H1 (cell line): ENCODE data around the gene NPC2. TPM values are rescaled to one million over a fixed set of nuclear protein-coding genes. Genes with fewer than 3 reads are reported as not detected.

ENCODE experiments used
- CTCF ChIP-seq, 3 experiments: IDR thresholded peaks; 1 replicate in 2 of 3; 2 replicates in 1 of 3; pipeline versions ENCODE4 v1.5.1 to v1.6.1; 2011; ENCODE audit warnings: low read length in 3 of 3, mild to moderate bottlenecking in 3 of 3, inconsistent platforms in 2 of 3, low read depth in 1 of 3, moderate library complexity in 1 of 3; ENCODE audit not compliant: insufficient read depth in 1 of 3; ENCODE audit errors: control extremely low read depth in 1 of 3
- GABPA ChIP-seq: IDR thresholded peaks from 2 replicates; pipeline ENCODE4 v1.6.1; 2011; ENCODE audit warnings: mild to moderate bottlenecking, low read length, moderate library complexity, borderline replicate concordance; ENCODE audit not compliant: insufficient read depth
- KDM1A ChIP-seq: fragments of 200-600, 300-600 bp; sonication (generic); IDR thresholded peaks from 2 replicates; pipeline ENCODE4 v1.7.1; 2016; ENCODE audit warnings: mild to moderate bottlenecking, low read length, borderline replicate concordance
- POLR2A ChIP-seq, 2 experiments: IDR thresholded peaks; 1 replicate in 1 of 2; 2 replicates in 1 of 2; pipeline ENCODE4 v1.6.1; 2011; ENCODE audit warnings: low read depth in 2 of 2, low read length in 2 of 2, mild to moderate bottlenecking in 2 of 2; ENCODE audit errors: control extremely low read depth in 1 of 2
- RNF2 ChIP-seq: fragments of 200-900, 300-1000 bp; sonication (generic); IDR thresholded peaks from 2 replicates; pipeline ENCODE4 v1.7.1; 2016; ENCODE audit warnings: borderline replicate concordance, low read depth, mild to moderate bottlenecking, antibody characterized with exemption, low read length; ENCODE audit not compliant: poor library complexity, severe bottlenecking; ENCODE audit errors: missing control alignments
- SIRT6 ChIP-seq: IDR thresholded peaks from one replicate; pipeline ENCODE4 v1.7.1; 2012; ENCODE audit warnings: low read length, inconsistent platforms
- polyA plus RNA-seq, 7 experiments: library from polyadenylated mRNA; depleted of rRNA in 3 of 7; stranded (reverse) in 5 of 7; unstranded in 2 of 7; fragments of >200 nt in 5 of 7; fragments of 200-250 nt in 2 of 7; gene quantifications; 1 replicate in 5 of 7; 2 replicates in 1 of 7; 4 replicates in 1 of 7; pipeline versions ENCODE4 v1.2.1 to v1.2.3, GENCODE V29; 2011 to 2013; ENCODE audit warnings: missing spikeins in 2 of 7, mixed read lengths in 2 of 7
- total RNA-seq: library from RNA; stranded (reverse); fragmentation: NEBNext Ultra II Directional; extraction: Animal tissue kit (Norgen Biotek cat#: 25700); gene quantifications from 2 replicates; pipeline ENCODE4 v1.2.1, GENCODE V29; 2021

NPC2 gene
- total and polyA plus RNA-seq, 2 of the 8 experiments (the other 6 are each of a cell fraction or from before 2014, with no cell fraction given) = 178 to 258 TPM

GRCh38 chr14:74519316-74520074, 26.4 kb upstream of the NPC2 start (continued):
- TF ChIP-seq CTCF (IDR thresholded peaks at IDR 0.05; ENCODE audit: control extremely low read depth in 1 of 3, insufficient read depth in 1 of 3, low read depth in 1 of 3, low read length in 3 of 3) (no peak), KDM1A (no peak), GABPA (no peak), RNF2 (no peak), POLR2A (IDR thresholded peaks at IDR 0.05; ENCODE audit: control extremely low read depth in 1 of 2, low read depth in 2 of 2, low read length in 2 of 2) (no peak), SIRT6 (no peak)
